IPS-11a (cell line): Measurements from ENCODE around the gene NINL.
A peak's percentile ranks its signal among the peaks of the same experiment; 100 is the strongest.

Experiments used
- H3K4me3 ChIP-seq: one replicate; pipeline ENCODE4 v1.5.1; 2013; ENCODE audit warnings: low read depth, low read length, control low read depth

Gene NINL

DNA sequence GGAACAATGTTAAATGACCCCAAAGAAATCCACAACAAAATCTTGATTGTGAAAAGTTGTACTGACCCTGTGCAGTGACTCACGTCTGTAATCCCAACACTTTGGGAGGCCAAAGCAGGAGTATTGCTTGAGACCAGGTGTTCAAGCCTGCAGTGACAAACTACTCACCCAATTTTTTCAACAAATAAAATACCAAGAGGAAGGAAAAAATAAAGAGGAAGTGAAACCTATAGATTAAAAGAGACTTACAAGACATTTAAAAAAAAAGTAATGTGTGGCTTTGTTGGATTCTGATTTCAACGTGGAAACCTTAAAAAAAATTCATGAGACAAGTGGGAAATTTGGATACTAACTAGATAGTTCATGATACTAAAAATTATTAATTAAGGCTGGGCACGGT is 146.0 kb downstream of the NINL start:
- H3K4me3 ChIP-seq, result no peak overlapping the region

DNA sequence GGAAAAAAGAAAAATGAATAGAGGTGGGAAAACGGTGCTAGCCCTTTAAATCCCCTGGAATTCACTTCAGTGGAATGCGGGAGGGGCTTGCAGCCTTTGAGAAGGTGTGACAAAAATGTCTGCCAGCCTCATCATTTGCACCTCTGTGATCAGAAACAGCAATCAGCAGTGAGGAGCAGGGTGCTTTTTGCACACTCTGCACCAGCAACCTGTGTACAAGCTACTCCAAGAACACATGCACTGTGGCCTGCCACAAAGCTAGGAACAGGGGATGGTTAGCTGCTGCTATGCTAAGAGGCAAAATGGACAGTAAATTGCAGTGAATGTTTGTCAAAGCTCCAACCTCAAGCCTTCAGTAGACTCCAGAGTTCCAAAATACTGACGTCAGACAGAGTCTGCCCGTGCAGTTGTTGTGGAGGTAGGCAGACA is 148.2 kb downstream of the NINL start:
- no peak overlapping the region for H3K4me3 ChIP-seq

DNA sequence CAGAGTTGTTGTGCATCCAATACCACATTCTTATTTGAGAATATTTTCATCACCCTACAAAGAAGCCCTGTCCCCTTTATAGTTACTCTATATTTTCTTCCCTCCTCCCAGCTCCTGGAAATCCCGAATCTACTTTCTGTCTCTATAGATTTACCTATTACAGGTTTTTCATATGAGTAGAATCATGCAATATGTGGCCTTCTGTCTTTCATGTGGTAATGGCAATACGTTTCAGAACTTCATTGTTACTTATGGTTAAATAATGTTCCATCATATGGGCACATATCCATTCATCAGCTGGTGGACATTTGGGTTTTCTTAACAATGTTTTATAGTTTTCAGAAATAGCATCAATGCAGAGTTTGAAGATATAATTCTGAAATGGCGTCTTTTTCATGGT is 160.8 kb downstream of the NINL start:
- no peak overlapping the region for H3K4me3 ChIP-seq

DNA sequence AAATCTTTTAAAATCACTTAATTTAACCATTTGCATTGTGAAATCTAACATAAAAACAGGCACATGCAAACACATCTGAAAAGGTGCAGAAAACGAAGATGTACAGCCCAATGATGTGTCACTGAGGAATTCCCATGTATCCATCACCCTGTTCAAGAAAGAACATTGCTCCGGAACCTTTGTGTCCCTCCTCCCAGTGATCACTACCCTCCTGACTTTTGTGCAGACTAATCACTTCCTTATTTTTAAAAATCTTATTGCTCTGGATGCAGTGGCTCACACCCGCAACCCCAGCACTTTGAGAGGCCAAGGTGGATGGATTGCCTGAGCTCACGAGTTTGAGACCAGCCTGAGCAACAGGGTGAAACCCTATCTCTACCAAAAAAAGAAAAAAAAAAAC is 163.3 kb downstream of the NINL start:
- no peak overlapping the region for H3K4me3 ChIP-seq

DNA sequence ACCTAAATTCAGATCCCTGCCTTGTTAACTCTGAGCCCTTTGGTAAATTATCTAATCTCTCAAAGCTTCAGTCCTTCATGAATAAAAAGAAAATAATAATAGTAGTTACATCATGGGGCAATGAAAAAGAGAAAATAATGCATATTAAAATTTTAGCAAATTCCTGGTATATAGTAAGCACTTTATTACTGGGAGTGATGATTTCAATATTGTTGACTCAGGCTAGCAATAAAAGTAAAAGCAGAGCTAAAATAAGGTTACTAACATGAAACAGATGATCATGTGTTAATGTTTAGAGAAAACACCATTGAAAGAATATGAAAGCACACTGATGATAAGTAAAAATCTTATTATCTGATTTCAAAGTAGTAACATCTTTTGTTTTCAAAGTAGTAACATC is 164.2 kb downstream of the NINL start:
- H3K4me3 ChIP-seq, result no peak overlapping the region

DNA sequence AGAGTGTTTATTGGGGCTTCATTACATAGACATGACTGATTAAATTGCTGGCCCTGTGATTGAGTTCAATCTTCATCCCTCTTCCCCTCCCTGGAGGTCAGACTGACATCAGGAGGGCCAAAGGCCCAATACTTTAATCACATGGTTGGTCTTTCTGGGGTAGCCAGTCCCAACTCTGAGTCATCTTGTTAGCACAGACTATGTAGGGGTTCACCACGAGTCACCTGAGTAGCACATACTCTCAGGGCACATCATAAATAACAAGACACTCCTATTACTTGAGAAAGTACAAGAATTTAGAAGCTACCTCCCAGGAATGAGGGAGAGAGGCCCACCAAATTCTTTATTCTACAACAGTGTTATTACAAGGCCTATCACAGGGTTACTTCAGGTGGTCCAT is 166.6 kb downstream of the NINL start:
- H3K4me3 ChIP-seq, result no peak overlapping the region

DNA sequence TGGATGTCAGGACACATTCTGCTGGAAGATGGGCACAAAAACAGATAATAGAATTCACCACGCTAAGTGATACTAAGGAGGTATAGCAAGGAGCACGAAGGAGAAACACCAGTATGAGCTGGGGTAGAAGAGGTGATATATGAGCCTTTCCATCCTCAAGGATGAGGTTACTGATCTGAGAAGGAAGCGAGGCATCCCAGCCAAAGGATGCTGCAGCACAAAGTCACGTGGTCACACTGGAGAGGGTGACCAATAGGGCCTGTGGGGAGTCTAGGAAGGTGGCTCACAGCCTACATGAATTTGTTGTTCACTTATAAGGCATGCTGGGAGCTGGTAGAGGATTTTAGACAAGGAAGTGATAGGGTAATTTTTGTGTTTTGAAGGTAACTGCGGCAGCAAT is 176.4 kb downstream of the NINL start:
- no peak overlapping the region for H3K4me3 ChIP-seq

DNA sequence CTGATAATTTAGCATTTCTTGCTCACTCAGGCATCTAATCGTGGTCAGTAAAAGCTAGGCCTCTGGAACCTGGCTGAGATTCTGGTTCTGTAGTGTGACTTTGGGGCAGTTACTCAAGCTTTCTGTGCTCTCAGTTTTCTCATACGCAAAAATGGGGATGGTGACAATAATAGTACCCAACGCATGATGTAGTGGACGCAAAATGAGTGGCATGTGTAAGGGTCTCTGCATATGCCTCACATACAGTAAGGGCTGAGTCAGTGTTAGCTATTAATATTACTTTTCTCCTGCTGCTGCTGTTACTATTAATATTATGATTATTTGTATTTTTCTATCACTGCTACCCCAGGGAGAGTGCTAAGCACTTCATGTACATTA is 177.2 kb downstream of the NINL start:
- peak overlapping the region; percentile 96 for H3K4me3 ChIP-seq

DNA sequence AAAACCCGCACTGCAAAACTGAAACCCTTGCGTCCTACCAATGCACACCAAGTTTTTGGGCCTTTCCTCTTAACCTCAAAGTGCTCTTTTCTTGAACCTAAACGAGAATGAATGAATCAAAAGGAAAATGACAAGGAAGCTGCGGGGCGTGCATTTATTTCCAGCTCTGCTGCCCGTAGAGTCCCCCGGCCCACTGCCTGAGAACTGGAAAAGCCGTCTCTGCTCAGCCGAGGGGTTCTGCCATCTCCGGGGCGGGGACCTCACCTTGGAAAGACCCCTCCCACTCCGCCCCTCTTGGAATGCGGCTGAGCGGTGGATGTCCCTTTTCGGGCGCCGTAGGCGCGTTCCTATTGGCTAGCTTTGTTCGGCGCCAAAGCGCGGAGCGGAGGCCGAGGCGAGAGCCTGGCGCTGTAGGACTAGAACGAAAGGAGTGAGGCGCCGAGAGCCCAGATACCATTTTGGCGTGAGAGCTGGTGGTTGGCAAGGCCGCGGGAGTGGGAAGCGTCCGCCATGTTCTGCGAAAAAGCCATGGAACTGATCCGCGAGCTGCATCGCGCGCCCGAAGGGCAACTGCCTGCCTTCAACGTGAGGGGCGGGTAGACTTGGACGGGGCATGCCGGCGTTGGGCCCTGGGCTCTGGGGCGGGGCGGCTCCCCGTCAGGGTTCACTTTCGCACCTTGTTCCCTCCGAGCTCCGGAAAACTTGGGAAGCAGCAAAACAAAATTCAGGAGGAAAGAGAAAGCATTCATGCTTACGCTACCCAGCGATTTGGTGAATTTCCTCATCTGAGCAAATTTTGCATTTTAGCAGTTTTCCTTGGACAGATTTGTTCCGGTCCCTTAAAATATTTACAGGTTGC is 177.8 kb downstream of the NINL start, which contains the start of gene GINS1:
GINS1 (plus strand) TSS at position 363 of the 859 bp plus-strand sequence; CDS start at position 511, 148 bp downstream.
- H3K4me3 ChIP-seq, result peak within 1 kb of the TSS; percentile 96
